Activated CD8-positive, alpha-beta memory T cell treated with anti-CD3 and anti-CD28 coated beads, Interleukin-2, amount 50 U/mL, for 24 hours (primary cell): ENCODE measurements around the gene UROC1.

Source experiments
- DNase-seq: peaks from one replicate; pipeline ENCODE4 v3.0.0-alpha.2; 2020; ENCODE audit errors: extremely low read depth

The UROC1 gene

GRCh38 chr3:126440709-126440995 is 76.9 kb downstream of the UROC1 start:
- DNase-seq, result no peak

GRCh38 chr3:126439968-126440708 is 77.4 kb downstream of the UROC1 start:
- DNase-seq, result no peak

DNA sequence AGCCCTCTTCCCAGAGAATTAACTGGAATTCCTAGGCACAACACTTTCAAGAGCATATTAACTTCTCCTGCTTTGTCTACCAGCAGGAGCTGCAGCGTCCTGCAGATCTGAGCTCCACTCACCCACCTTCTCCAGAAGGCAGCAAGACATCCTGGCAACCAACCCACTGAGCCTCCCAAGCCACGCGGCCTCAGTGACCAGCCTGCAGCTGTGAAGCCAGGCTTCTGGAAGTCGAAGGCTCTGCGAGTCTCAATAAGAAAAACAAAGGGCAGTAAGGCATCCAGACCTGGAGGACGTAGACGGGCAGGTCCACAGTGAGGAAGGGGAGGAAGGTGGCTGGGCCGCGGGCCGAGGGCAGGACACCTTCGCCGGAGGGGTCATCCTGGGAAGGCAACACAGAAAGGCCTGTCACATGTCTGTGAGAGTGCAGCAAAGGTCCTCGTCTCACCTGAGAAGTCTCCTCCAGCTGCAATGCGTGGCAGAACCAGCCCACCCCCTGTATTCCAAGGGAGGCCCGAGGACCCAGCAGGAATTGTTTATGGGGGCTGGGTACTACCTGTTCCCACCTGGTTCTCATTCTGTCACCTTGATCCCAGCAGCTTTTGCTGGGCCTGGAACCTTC is 78.1 kb downstream of the UROC1 start:
- no peak for DNase-seq

GRCh38 chr3:126438746-126439145 is 78.8 kb downstream of the UROC1 start:
- DNase-seq, result no peak

GRCh38 chr3:126438186-126438585 is 79.4 kb downstream of the UROC1 start:
- no peak for DNase-seq

DNA sequence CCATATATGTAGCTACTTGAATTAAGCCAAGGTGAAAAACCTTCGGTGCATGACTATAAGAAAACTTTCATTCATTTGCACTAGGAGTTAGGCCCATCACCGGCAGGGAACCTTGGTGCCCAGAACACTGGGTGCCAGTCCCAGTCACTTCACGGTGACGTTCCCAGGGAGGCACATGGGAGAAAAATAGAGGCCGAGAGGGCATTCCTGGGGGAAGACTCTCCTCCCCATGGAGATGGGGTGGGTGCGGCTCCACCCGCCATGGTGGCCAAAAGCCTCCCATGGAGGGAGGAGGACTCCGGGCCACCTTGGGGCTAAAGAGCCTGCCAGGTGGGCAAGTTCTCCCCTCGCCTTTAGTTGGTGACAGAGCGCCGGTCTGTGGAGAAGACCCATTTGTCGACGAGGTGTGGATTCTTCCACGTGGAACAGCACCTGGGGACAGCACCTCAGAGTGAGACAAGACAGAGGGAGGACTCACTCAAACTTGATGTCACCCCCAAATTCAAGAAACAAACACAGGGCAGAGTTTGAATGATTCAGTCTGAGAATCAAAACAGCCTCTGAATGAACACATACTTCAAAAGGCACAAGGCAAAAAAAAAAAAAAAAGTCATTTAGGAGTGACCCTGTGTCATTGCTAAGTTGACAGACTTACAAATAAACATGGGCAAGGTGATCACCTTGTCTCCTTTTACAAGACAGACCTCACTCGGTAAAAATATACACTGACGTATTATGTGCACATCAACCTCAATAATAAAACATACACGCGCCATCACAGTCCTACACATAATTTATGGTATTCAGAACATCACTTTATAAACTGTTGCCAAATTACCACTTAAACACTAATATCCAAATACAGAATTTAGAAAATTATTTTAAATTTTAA is 80.5 kb downstream of the UROC1 start:
- no peak for DNase-seq

- DNase-seq, result no peak
Measured at GRCh38 chr3:126435456-126436315, 81.9 kb downstream of the UROC1 start.

DNA sequence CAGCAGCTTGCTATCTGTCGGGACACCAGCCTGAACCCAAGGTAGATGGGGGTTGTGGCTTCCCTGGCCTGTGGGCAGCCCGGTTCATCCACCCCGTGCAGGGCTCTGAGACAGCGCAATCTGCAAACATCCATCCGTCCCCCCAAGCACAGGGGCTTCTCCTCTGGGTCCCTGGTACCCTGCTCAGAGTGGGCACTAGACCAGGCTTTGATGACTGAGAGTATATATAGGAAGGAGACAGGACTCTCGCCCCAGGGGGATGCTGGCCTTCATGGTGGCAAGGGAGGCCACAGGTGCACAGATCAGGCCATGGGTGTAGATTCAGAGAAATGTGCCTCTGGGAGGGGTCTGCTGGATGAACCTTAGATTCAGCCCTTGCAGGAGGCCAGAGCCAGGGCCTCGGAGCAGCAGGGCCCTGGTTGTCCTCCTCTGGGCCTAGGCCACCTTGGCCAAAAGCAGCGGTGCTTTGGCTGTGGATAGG is 82.6 kb downstream of the UROC1 start:
- no peak for DNase-seq

DNA sequence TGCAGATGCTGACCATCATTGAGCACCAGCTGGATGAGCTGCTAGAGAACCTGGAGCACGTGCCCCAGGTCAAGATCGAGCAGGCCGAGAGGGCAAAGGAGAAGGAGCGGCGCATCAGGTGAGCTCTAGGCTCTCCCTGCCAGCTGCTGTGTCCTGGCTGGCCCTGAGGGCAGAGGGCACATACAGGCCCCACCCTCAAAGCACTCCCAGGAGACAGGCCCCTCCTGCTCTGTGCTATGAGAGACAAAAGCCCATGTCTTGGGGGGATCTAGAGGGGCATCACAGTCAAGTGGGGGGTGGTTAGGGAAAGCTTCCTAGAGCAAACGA is 83.3 kb downstream of the UROC1 start:
- no peak for DNase-seq

GRCh38 chr3:126433496-126434263 is 83.9 kb downstream of the UROC1 start:
- no peak for DNase-seq

- DNase-seq, result no peak
Measured at GRCh38 chr3:126433105-126433430, 84.5 kb downstream of the UROC1 start.

DNA sequence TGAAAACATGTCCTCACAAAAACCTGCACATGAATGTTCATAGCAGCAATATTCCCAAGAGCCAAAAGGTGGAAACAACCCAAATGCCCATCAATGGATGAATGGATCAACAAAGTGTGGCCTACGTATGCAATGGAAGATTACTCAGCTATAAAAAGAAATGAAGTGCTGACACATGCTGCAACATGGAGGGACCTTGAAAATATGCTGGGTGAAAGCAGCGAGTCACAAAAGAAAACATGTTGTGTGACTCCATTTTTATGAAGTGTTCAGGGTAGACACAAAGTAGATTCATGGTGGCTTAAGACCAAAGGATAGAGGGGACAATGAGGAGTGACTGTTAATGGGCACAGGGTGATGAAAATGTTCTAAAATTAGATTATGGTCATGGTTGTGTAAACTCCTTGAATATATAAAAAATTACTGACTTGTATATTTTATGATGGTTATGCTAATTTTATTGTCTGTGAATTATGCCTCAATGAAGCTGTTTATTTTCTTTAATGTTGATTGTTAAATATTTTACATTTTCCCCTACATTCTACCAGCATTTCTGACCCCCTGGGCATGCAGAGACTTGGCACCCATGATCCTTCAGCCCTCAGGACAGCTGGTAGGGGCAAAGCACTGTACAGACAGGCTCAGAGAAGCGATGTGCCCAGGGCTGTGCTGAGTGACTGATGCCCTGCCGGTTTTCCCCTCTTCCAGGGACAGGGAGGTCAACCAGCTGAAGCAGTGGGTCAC is 85.0 kb downstream of the UROC1 start:
- no peak for DNase-seq
